Cardiac fibroblast (primary cell): Measurements from ENCODE around the gene MCTP2.

ENCODE experiments used
- DNase-seq, 2 donors: peaks; one replicate each; pipeline versions ENCODE4 v3.0.0 to v3.0.0-alpha.2; 2010; ENCODE audit warnings: low read depth in 2 of 2
- H3K4me3 ChIP-seq, 2 donors: replicated peaks in 1 of 2; 1 replicate in 1 of 2; 2 replicates in 1 of 2; pipeline ENCODE4 v1.5.1; 2011; ENCODE audit warnings: low read depth in 2 of 2, low read length in 2 of 2, mild to moderate bottlenecking in 2 of 2, moderate library complexity in 1 of 2
- CTCF ChIP-seq: IDR thresholded peaks from one replicate; pipeline ENCODE4 v1.5.1; 2011; ENCODE audit warnings: low read depth, mild to moderate bottlenecking, low read length, inconsistent platforms

MCTP2 gene

GRCh38 chr15:94414916-94415315 is 183.6 kb downstream of the MCTP2 start:
- no peak overlapping the region for H3K4me3 ChIP-seq
- no peak for TF ChIP-seq CTCF

DNA sequence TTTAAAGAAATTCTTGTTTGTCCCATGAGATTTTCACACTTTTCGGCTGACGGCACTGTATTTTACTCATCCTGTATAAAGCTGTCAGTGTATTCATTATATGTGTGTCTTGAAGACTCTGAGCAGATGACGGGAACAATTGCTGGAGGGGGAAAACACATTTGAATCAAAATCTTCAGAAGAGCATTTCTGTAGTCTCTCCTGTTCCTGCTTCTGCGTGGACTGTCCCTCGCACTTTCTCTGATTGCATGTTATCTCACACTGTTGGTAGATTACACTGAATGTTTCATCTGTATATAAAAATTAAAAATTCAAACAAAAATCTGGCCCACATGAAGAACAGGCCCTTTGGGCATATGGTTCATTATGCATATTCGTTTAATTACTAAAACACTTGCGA is 184.9 kb downstream of the MCTP2 start:
- no peak for TF ChIP-seq CTCF
- no peak for DNase-seq
- H3K4me3 ChIP-seq = no peak overlapping the region

More at GRCh38 chr15:94414916-94415315, 183.6 kb downstream of the MCTP2 start:
- no peak for DNase-seq

DNA sequence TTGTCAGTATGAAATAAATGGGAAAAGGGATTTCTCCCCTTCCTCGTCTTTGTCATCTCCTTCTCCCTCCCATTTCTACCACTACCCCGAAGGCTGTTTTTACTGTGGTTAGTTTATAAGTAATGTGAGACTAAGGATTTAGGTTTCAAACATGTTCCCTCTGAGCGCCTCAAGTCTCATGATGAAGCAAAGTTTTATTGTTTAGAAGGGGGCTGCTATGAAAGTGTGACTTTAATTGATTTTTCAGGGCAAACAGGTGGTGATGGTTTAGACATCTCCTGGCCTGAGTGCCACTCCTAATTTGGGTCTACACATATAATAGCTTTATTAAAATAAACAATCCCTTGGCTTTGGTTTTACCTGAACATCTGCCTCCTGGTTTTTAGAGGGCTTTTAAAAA is 185.5 kb downstream of the MCTP2 start:
- DNase-seq = no peak
- TF ChIP-seq CTCF = no peak
- no peak overlapping the region for H3K4me3 ChIP-seq

GRCh38 chr15:94417501-94418293 is 186.3 kb downstream of the MCTP2 start:
- TF ChIP-seq CTCF = no peak
- no peak for DNase-seq
- no peak overlapping the region for H3K4me3 ChIP-seq

- no peak for TF ChIP-seq CTCF
- no peak for DNase-seq
- no peak overlapping the region for H3K4me3 ChIP-seq
Measured at GRCh38 chr15:94421706-94422105, 190.3 kb downstream of the MCTP2 start.

DNA sequence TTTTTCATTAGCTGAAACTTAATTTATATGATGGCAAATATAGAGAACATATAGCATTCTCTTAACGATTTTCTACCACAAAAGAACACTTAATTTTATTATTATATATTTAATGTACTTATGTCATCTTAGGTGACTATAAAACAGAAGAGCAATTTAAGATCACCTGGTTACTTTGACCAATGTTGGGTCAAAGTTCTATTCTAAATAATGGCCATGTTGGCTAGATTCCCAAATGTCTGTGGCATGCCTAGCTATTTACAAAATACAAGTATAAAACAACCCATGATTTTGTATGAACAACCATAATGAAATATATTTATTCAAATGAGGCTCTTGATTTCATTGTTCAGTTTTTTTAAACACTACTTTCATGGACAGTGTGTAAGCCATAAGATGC is 200.9 kb downstream of the MCTP2 start:
- no peak overlapping the region for H3K4me3 ChIP-seq
- DNase-seq = no peak
- TF ChIP-seq CTCF = no peak

DNA sequence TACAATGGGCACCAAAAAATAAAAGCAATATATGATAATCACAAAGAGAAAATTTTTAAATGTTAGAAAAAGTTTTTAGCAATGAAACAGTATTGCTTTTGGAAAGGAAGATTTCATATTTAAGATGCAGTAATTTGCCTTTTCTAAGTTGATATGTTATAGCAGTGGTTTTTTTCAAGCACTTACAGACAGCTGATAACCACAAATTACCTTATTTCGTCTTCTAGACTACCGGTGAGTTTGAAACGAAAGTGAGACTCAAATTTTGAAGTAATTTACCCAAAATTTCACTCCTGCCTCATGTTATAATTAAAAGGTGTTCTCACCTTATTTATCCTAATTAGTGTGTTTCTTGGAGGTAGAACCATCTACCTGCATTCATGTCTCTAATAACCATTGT is 207.8 kb downstream of the MCTP2 start:
- no peak overlapping the region for H3K4me3 ChIP-seq
- DNase-seq = no peak
- TF ChIP-seq CTCF = no peak
